ENCODE measurements around the gene TTYH1.
"Not testable (repeated sequence)": the region's sequence is repeated elsewhere in the genome, so short reads cannot be mapped to it uniquely, and the experiment has no call there.

The TTYH1 gene

GRCh38 chr19:54465426-54466109 lies 50.3 kb downstream of the TTYH1 start:
- H3K4me1 ChIP-seq, result peaks cover 4% of the 10 kb centered on the region; the same call in 1 of the 2 replicates
- no peak overlapping the region for H3K4me3 ChIP-seq (ENCODE audit: low read depth, low read length)
- H3K36me3 ChIP-seq, result peaks cover 13% of the 10 kb centered on the region
- DNase-seq, result no peak
- peaks cover 18% of the 10 kb centered on the region for H3K27me3 ChIP-seq
- TF ChIP-seq CTCF (IDR thresholded peaks at IDR 0.05; ENCODE audit: low read depth, low read length), result no peak
- H3K9me3 ChIP-seq, result no peaks in the 10 kb centered on the region

- not testable (repeated sequence) for DNase-seq; H3K36me3 ChIP-seq; H3K9me3 ChIP-seq; H3K4me3 ChIP-seq (ENCODE audit: low read depth, low read length); H3K4me1 ChIP-seq
- H3K27me3 ChIP-seq, result peaks cover 24% of the 10 kb centered on the region
These were observed 50.8 kb downstream of the TTYH1 start for GRCh38 chr19:54466110-54466480.

- H3K36me3 ChIP-seq, result no peaks in the 10 kb centered on the region
- H3K9me3 ChIP-seq, result no peaks in the 10 kb centered on the region
- peaks cover 42% of the 10 kb centered on the region for H3K27me3 ChIP-seq
- H3K4me3 ChIP-seq (ENCODE audit: low read depth, low read length), result no peak overlapping the region
- H3K4me1 ChIP-seq, result no peaks in the 10 kb centered on the region
- TF ChIP-seq CTCF (IDR thresholded peaks at IDR 0.05; ENCODE audit: low read depth, low read length), result no peak
- no peak for DNase-seq
These were observed 54.3 kb downstream of the TTYH1 start for GRCh38 chr19:54469496-54469934.

- no peak overlapping the region for H3K4me3 ChIP-seq (ENCODE audit: low read depth, low read length)
- TF ChIP-seq CTCF (IDR thresholded peaks at IDR 0.05; ENCODE audit: low read depth, low read length), result no peak
- no peaks in the 10 kb centered on the region for H3K36me3 ChIP-seq
- no peak for DNase-seq
- no peaks in the 10 kb centered on the region for H3K4me1 ChIP-seq
- H3K9me3 ChIP-seq, result no peaks in the 10 kb centered on the region
- H3K27me3 ChIP-seq, result peaks cover 48% of the 10 kb centered on the region
These were observed 55.1 kb downstream of the TTYH1 start for GRCh38 chr19:54470276-54470887.

DNA sequence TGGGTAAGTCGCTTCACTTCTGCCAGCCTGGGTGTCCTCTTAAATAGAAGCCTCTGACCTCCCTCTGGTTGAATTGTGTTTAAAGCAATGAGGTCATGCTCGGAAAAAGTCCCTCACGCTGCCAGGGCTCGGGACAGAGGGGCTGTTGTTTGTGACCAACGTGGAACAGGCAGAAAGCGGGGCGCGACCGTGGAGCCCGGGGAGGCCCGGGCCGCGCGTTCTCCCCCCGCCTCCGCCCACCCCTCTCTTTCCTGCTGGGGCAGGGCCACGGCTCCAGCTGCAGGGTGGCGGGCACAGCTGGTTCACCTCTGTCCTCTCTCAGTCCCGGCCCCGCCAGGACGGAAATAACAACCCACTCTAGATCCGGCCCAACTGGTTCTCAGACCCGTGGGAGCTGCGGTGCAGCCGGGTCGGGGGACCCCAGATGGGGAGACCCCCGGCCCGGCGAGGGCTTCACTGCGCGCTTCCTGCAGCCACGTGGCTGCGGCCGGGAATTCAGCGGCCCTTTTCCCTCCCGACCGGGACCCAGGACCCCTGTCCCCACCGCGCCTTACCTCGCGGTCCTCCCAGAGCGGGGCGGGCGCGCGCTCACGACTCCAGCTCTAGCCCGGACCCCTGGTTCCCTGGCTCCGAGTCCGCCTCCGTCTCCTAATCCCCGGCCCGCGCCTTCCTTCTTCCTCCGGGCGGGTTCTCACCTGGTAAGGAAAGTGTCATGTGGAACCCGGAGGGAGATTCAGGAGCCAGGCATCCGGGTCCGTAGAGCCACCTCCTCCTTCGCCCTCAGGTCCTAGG lies 55.9 kb downstream of the TTYH1 start:
- Histone ChIP-seq H3K4me1 (no peaks in the 10 kb centered on the region), H3K27me3 (peaks cover 54% of the 10 kb centered on the region), H3K9me3 (no peaks in the 10 kb centered on the region), H3K36me3 (no peaks in the 10 kb centered on the region), H3K4me3 (ENCODE audit: low read depth, low read length) (no peak overlapping the region)
- no peak for DNase-seq
- no peak for TF ChIP-seq CTCF (IDR thresholded peaks at IDR 0.05; ENCODE audit: low read depth, low read length)

GRCh38 chr19:54473071-54473891 lies 58.0 kb downstream of the TTYH1 start, which contains the start of gene CDC42EP5:
Gene CDC42EP5, minus strand, starts transcription at chr19:54473296. Its CDS starts 7,749 bp downstream, at chr19:54465547.
- Histone ChIP-seq H3K27me3 (peaks cover 54% of the 10 kb centered on the region), H3K4me1 (no peaks in the 10 kb centered on the region), H3K36me3 (no peaks in the 10 kb centered on the region), H3K4me3 (ENCODE audit: low read depth, low read length) (no peak within 1 kb of the TSS), H3K9me3 (no peaks in the 10 kb centered on the region)
- TF ChIP-seq CTCF (IDR thresholded peaks at IDR 0.05; ENCODE audit: low read depth, low read length), result no peak
- DNase-seq, result no peak

All from BE2C (cell line).